ENCODE measurements around the gene EAF1. TPM values are rescaled to one million over a fixed set of nuclear protein-coding genes. Genes with fewer than 3 reads are reported as not detected.
A peak's percentile ranks its signal among the peaks of the same experiment; 100 is the strongest.
"Not testable (repeated sequence)": the region's sequence is repeated elsewhere in the genome, so short reads cannot be mapped to it uniquely, and the experiment has no call there.

The EAF1 gene
- total RNA-seq, 1 experiment from 2014 or later = 20.8 TPM

DNA sequence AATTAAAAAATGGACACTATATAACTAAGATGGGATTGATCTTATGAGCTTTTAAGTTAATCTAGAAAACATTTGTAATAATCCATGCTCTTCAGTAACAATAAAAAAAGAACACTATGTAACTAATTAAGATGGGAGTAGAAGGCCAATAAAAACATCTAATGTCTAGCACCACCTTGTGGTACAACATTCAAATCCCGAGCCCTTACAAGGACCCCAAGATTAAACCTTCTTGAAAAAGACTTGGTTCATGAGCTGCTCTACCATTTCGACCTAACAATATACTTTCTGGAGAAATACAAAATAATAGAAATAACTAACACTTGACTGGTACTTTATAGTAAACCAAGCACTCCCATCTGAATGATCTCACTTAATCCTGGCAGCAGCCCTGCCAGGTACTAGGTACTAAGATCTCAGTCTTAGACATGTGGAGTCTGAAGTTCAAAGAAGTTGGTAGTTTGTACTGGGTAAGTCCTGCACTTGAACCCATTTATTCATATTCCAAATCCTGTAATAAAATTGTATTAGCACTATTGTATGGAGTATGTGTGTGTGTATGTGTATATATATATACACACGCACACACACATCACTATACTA is 21.8 kb upstream of the EAF1 start:
- DNase-seq (ENCODE audit: low read depth) = peak; percentile 18

DNA sequence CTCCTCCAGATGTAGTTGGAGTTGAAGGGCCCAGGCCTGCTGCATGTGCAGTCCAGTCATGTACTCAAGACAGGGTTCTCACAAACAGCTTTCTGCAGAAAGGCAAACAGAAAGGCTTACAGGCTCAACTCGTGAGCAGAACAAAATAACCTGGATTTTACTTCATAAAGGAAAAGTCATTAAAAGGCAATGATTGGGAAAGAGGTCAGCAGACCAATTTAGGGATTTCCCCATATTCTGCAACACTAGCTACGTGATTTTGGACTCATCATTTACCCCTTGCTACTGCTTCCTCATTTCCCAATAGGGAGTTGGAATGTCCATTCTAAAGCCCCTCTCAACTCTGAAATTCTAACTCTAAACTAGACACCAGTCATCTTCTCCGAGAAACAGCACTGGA is 18.2 kb upstream of the EAF1 start:
- DNase-seq (ENCODE audit: low read depth) = no peak

DNA sequence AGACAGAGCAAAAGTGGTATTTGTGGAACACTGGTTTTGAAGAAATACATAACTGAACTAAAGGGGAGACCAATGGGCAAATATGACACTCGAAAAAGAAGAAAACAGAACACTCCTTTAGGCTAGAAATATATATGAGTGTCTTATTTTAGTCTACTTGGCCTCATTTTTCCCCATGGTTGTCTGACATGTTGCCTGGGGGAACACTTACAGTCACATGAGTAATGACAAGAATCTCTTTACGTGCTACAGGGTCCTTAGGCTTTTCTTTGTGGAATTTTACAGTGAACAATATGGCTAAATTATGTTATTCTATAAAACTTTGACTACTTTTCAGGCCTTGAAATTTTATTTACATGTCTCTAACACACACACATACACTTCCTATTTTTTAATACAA is 17.6 kb upstream of the EAF1 start:
- DNase-seq (ENCODE audit: low read depth) = no peak

DNA sequence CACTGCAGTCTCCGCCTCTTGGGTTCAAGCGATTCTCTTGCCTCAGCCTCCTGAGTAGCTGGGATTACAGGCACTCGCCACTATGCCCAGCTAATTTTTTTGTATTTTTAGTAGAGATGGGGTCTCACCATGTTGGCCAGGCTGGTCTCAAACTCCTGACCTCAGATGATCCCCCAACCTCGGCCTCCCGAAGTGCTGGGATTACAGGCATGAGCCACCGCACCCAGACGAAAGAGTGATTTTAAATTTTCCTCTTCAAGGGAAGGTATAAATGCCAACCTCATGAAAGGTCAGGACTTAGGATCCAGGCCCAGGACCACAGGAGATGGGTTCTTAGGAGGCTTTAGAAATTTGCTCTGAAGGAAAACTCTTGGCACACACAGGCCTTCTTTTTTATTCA is 16.4 kb upstream of the EAF1 start:
- DNase-seq (ENCODE audit: low read depth) = not testable (repeated sequence)

DNA sequence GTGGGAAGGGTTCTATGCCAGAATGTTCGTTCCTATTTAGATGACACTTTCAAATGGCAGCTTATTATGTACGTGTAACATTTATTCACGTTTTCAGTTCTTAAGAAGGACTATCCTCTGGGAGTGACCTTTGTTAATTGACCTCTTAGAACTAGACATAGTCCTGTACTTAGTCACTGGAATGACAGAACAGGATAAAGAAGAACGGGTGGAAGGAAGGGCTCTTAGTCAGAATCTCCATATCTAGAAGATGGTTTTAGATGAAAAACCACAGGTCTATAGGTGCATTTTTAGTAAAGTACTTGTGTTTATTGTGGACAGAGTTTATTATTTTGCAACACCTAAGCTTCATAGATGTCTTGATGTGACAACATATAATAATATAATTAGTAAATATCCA is 6.5 kb upstream of the EAF1 start:
- no peak for DNase-seq (ENCODE audit: low read depth)

DNA sequence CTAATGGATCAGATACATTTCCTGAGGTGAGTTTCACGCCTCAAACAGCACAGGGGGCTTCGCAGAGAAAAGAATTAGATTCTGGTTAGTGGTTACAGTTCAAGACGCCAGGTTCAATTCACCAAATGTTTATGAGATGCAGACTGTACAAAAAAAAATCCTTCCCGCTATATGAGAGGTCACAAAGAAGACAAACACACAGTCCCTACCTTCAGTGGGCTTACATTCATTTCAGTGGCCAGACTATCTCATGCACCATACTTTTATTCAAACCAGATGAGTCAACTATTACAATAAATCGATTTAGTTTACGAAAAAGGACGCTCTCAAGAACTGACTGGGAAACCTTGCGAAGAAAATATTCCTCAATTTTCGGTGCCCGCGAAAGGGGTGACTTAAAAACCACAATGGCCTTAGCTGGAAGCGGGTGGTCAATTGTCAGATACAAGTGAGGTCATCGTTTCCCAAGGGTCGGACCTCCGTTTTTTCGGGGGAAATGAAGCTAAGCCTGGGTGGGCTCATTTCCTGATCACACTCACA is 749 bp upstream of the EAF1 start:
- no peak for DNase-seq (ENCODE audit: low read depth)

DNA sequence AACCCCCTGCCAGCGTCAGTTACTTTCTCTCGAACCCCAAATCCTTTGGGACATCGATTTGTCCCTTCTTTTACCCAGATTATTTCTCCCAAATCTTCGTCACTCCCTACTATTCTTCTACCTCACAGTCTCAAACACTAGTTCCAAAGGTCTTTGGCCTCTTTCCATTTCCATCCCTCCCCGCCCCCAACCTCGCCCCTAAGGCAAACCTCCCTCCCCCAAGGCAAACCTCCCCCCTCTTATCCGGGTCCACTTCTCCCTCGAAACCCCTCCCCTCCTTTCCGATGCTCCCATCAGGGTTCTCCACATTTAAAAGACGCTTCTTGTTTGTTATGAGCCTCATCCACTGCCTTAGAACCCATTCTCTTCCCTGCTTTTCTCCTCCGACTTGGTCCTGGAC is 583 bp downstream of the EAF1 start:
- no peak for DNase-seq (ENCODE audit: low read depth)

DNA sequence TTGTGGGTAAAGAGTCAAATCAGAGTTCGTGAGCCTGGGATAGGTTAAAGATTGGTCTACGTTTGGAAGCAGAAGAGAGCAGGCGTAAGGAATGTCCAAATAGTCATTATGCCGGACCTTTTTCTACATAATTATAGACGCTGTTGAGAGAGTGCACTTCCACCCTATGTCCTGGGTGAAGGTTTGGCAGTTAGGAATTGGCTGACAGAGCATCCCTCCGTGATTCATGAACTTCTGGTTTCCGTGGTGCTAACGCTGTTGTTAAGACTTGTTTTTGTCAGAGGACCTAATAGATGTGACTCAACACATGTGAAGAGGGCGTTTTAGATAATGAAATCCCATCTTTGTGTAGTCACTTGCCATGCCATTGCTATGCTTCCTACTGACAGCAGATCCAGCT is 1.1 kb downstream of the EAF1 start:
- DNase-seq (ENCODE audit: low read depth) = peak; percentile 39

DNA sequence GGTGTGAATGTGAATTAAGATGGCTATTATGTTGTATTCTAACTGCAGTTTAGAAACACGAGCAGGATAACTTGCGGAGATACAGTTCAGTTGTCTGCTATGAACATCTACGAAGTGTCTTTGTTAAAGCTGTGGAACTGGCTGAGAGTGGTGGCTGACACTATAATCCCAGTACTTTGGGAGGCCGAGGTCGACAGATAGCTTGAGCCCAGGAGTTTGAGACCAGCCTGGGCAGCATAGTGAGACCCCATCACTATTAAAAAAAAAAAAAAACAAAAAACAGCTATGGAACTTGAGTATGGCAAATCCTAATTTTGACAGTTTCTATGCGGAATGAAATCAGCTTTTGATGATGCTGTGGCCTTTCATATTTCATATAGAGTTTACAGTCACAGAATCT is 1.7 kb downstream of the EAF1 start:
- no peak for DNase-seq (ENCODE audit: low read depth)

DNA sequence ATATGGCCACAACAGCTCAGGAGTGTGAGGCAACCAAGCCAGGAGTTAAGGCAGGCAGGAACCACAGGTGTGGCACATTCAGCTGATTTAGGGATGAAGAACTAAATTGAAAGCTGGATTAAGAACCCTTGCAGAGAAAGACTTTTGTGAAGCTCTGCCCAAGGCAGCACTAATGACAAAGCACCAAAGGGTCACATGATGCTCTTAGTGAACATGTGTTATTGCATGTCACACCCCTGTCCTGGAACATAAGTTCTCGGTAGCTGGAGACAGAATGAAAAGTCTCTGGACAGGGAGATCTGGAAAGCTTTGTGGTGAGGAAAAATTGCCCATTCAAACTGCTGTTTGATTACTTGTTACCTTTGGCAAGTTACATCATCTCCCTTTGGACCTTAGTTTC is 3.2 kb downstream of the EAF1 start:
- no peak for DNase-seq (ENCODE audit: low read depth)

DNA sequence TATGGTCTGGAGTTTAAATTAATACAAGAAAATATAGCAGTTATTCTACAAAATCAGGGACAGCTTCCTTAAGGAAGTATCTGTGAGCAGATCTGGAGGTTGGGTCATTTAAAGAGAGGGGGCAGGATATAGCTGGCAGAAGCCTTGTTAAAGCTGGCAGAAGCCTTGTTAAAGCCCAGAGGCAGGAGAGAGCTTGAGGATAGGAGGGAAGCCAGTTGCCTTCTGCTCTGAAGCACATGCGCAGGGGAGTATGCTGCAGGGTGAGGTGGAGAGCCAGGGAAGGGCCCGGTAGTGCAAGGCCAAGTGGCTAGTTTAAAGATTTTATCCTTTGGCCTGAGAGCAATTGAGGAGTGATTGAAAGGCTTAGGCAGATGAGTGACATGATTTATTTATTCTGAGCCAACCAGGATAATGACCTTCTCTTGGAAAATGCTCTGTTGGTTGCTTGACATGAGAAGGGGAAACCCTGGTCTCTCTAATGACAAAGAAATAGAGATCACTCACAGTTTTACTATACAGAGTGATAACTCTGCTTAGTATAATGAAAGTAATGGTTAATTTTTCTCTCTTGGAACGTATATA is 3.9 kb downstream of the EAF1 start:
- no peak for DNase-seq (ENCODE audit: low read depth)

DNA sequence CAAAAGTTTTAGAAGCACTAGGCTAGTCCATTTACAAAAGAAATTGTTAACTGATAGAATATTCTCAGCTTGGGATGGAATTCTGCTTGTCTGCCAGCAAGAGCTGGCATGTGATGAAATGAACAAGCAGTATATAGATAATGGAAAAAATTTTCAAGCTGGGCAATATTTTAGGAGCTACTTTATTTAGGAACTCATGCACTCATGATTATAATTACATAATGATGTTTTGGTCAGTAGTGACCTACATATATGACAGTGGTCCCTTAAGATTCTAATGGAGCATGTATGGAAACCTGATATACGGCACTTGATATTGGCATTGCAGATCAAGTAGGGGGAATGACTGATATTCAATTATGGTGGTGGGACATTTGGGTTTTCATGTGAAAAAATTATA is 6.1 kb downstream of the EAF1 start:
- no peak for DNase-seq (ENCODE audit: low read depth)

DNA sequence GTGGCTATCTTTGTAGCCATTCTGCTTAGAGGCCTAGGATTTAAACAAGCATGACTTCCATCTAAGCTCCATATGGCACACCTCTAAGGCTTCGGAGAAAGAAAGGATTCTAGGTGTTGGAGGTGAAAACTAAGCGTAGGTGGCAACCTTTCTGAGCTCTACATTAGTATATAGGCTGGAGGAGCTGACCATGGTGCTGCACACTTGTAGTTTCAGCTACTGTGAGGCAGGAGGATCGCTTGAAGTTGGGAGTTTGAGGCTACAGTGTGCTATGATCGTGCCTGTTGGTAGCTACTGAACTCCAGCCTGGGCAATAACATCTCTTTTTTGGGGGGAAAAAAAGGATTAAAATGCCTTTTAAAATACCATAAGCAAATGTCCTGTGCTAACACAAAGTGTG is 7.4 kb downstream of the EAF1 start:
- DNase-seq (ENCODE audit: low read depth) = no peak

DNA sequence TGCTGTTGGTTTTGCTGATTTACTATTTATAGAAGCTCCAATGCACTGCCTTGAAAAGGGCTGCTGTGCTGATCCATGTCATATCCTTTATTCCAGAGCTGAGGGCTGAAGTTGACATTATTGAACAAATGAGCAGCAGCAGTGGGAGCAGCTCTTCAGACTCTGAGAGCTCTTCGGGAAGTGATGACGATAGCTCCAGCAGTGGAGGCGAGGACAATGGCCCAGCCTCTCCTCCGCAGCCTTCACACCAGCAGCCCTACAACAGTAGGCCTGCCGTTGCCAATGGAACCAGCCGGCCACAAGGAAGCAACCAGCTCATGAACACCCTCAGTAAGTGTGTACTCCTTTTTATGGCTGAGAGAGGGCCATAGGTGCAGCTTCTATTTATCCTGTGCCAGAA is 8.8 kb downstream of the EAF1 start:
- no peak for DNase-seq (ENCODE audit: low read depth)

DNA sequence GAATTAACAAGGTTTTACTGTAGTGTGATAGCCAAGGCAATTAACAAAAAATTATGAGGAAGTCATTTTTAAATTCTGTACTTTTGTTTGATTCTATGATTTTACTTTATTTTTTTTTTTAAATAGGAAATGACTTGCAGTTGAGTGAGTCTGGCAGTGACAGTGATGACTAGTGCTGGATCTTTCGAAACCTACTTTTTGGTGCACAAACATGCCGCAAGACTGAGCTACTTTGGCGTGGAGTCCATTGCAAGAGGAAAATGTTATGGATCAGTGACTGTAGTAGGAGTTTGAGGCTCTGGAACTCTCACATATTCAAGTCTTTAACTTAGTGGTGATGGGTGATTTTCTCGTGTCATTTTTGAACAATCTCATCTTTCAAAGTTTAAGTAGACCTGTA is 11.6 kb downstream of the EAF1 start:
- no peak for DNase-seq (ENCODE audit: low read depth)

DNA sequence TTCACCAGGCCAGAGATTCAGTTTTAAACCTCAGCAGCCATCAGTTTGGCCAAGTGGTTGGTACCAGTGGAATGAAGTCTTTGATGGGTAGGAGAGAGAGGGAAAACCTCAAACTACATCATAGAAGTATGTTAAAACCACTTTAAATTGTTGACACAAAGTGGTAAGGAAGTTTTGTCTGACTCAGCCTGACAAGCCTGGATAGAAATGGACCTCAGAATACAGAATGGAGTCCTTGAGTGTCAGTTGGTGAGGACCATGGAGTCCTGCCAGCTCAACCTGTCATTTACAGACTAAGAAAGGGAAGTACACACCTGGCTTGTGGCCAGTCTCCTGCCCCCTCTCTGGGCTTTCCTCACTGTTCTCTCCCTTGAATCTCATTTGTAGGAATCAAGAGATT is 12.1 kb downstream of the EAF1 start:
- DNase-seq (ENCODE audit: low read depth) = peak; percentile 46

DNA sequence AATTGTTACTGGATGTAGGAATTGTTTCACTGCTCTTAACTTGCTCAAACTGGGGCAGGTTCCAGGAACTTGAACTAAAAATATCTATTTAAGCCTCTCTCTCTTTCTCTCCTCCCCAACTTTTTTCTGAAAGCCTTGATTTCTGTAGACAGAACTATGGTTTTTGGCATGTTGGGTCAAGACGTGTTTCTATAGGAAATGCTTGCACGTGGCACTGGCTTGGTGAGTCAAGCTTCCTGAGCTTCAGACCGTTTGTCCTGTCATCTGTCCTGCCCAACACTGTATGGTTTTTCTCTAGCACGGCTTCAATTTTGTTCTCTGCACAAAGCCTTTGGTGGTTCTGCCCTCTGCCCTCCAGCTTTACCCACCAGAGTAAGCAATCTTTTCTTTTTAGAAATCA is 13.5 kb downstream of the EAF1 start:
- DNase-seq (ENCODE audit: low read depth) = no peak

DNA sequence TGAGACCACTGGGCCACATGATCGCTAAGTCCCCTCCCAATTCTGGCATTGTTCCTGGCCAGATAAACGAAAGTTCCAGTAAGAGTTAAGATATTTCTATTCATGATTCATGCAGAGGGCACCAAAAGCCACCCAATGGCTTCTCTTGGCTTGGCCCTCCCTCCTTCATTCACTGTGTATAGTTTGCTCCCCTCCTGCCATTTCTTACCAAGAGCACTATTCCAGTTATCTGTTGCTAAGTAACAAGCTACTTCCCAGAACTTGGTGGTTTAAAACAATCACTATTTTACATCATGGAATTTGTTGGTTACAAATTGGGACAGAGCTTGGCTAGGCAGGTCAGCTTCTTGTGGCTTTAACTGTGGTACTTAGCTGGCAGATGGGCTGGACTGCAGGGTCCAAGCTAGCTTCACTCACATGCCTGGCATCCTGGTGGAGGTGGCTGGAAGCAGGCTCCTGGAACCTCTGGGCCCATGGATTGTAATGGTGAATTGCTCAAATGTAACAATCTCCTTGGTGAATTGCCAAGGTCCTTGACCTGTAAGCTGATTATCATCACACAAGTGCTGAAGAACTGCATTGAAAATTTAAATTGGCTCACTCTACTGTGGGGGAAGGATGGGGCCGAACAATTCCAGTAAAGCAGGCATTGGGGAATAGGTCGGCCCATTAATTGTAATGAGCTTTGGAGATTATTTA is 16.6 kb downstream of the EAF1 start:
- DNase-seq (ENCODE audit: low read depth) = no peak

DNA sequence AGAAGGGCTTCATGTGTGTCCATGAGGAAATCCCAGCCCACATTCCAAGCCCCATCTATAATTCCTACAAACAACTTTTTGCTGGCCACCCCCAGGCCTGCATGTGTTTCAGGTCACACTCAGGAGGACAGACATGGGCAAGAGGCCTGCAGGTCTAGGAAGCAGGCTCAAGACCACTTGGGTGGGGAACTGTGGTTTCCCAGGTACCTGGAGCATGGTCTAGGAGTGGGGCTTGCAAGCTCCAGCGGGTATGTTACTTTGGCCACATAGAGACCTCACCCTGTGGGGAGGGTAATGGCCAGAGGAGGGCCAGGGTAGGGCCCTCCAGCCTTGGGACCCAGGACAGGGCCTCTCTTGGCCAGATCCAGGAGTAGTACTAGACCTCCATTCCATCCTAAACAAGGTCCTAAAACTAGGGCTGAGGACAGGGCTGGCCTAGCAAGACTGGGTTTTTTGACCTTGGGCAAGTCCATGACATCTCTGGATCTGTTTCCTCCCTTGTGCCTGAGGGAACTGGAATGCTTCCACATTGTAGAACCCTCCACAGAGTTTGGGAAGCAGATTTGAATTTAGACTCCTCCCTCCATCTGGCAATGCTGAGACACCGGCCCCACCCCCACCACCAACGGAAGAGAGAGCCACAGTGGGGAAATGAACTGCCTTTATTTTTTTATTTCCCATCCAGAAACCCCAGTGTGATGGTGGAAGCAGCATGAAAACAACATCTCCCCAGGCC is 22.3 kb downstream of the EAF1 start:
- DNase-seq (ENCODE audit: low read depth) = no peak

DNA sequence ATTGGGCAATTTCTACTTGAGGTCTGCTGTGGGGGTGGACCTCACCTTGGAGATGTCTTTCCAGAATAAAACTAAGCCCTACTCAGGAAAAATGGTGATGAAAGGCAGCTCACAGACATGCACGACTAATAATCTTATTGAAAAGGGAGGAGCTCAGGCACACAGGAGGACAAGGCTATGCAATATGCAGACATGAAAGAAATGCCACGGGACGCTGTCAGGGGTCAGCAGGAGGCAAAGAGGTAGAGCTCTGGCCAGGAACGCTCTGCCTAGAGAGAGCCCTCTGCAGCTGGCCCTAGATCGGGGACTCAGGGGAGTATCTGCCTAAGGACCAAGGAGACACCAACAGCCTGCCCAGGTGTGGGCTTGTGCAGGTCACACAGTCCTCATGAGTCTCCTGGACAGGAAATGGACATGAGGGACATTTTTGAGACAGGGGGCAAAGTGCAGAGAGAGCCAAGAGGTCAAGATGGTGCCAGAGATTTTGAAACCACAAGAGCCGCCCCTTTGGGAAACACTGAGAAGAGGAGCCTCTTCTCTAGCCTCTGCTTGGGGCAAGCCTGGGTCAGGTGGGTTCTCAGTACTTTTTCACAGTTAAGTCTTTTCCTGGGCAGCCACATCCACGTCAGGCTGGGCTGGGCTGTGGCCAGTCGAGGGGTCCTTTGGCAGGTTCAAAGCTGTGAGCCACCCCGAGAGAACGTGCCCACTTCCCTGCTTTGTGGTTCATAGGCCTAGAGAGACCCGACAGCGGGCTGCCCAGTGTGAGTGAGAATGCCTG is 23.2 kb downstream of the EAF1 start:
- no peak for DNase-seq (ENCODE audit: low read depth)

DNA sequence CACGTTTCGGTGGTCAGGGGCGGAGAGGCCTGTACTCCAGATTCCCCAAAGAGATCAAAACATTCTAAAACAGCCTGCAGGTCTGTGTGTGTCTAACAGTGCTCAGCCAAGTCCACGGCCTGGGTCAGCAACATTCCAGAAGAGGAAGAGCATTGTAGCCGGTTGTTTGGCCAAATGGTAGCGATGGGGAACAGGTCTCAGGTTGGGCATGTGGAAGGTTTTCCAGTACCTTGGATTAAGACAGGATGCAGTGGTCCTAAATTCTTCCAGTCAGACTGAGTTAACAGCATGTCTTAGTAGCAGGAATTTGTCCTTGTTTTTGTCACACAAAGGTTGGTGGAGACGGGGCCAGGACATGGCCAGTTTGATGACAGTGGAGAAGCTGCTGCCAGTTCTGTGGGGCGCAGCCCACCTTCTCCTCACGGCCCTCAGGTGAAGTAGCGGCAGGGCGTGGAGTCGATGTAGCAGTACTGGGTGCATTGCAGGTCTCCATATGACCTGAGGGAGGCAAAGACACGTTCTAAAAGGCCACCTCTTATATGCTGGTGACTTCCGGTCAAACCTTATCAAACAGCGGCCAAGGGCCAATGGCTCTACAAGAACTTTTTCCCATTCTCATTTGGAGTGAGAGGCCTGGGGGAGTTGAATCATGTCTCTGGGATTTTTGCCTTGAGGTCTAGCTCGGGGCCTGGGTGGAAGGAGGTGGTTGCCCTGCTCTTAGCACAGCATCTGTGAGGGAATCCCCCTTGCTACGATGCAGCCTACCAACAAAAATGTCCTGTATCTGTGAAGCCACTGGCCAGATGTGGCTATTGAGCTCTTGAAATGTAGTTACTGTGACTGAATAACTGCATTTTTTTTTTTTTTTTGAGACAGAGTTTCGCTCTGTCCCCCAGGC is 24.1 kb downstream of the EAF1 start:
- no peak for DNase-seq (ENCODE audit: low read depth)

Measured in Daoy (cell line).